SIG-M5 (cell line): ENCODE results near the gene SREBF1.

Experiments used
- DNase-seq: peaks from one replicate; lab custom pipeline; 2025; lab: John Stamatoyannopoulos, UW

Gene SREBF1

DNA sequence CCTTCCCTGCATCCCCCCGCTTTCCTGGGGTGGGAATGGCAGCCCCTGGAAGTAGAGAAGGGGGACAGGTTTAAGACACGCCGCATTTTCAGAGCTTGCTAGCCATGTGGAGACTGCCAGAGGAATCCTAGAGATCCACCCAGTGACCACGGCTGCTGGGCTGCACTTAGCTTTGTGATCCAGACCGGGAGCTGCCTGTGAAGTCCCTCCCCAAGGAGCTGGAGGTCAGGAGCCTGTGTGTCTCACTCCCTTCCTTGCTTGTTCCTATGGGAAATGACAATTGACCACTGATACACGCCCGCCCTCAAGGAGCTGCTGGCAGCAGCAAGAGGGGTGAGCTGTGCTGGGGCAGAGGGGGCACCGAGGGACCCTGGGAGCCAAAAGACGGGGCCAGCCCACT lies 73.7 kb downstream of the SREBF1 start:
- no peak for DNase-seq

DNA sequence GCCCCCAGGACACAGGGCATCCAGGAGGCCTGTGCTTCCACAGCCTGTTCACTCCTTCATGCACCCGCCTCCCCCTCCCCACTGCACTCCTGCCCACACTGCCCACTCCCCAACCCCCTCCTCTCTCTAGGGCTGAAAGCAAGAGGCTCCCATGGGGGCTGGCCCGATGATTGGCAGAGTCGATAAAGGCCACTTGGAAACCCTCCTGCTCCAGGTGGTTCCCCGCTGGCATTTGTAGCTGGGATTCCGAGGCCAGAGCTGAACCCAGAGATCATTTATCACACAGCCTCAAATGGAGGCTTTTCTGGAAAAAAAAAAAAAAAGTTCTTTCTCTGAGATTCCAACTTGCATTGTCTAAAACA lies 74.1 kb downstream of the SREBF1 start:
- no peak for DNase-seq
